Endodermal cell (in vitro differentiated cells): ENCODE data around the gene ARAP2. TPM values are rescaled to one million over a fixed set of nuclear protein-coding genes. Genes with fewer than 3 reads are reported as not detected.

Experiments used
- DNase-seq: peaks from one replicate; pipeline ENCODE4 v3.0.0-alpha.2; 2017
- H3K27ac ChIP-seq: 2 replicates; pipeline ENCODE4 v1.5.1; 2013; ENCODE audit warnings: mild to moderate bottlenecking, low read depth, low read length, moderate library complexity
- H3K27me3 ChIP-seq: 2 replicates; pipeline ENCODE4 v1.6.1; 2013; ENCODE audit warnings: mild to moderate bottlenecking, low read length, moderate library complexity; ENCODE audit not compliant: insufficient read depth, control insufficient read depth, poor library complexity, severe bottlenecking
- H3K36me3 ChIP-seq: 2 replicates; pipeline ENCODE4 v1.7.0; 2013; ENCODE audit warnings: mild to moderate bottlenecking, low read length, moderate library complexity; ENCODE audit not compliant: control insufficient read depth, insufficient read depth
- H3K4me1 ChIP-seq: one replicate; pipeline ENCODE4 v1.7.0; 2013; ENCODE audit warnings: low read length; ENCODE audit not compliant: control insufficient read depth, insufficient read depth
- H3K4me3 ChIP-seq: 2 replicates; pipeline ENCODE4 v1.5.1; 2013; ENCODE audit warnings: mild to moderate bottlenecking, low read length, moderate library complexity
- H3K9ac ChIP-seq: 2 replicates; pipeline ENCODE4 v1.6.1; 2013; ENCODE audit warnings: mild to moderate bottlenecking, low read length, moderate library complexity; ENCODE audit not compliant: poor library complexity, severe bottlenecking; ENCODE audit errors: extremely low read depth
- H3K9me3 ChIP-seq: 2 replicates; pipeline ENCODE4 v1.6.1; 2013; ENCODE audit warnings: mild to moderate bottlenecking, low read length, moderate library complexity; ENCODE audit not compliant: control insufficient read depth
- H3K27ac Mint-ChIP-seq: 2 replicates; pipeline ENCODE4 v1.8.0; 2020; ENCODE audit warnings: mixed read lengths
- H3K27me3 Mint-ChIP-seq: 2 replicates; pipeline ENCODE4 v1.8.0; 2021; ENCODE audit warnings: mild to moderate bottlenecking, mixed read lengths; ENCODE audit not compliant: insufficient read depth
- H3K36me3 Mint-ChIP-seq: 2 replicates; pipeline ENCODE4 v1.8.0; 2020; ENCODE audit warnings: low read depth, mixed read lengths
- H3K4me1 Mint-ChIP-seq: 2 replicates; pipeline ENCODE4 v1.8.0; 2020; ENCODE audit warnings: mixed read lengths
- H3K4me3 Mint-ChIP-seq: 2 replicates; pipeline ENCODE4 v1.8.0; 2020; ENCODE audit warnings: mild to moderate bottlenecking, moderate library complexity, mixed read lengths
- H3K9me3 Mint-ChIP-seq: 2 replicates; pipeline ENCODE4 v1.8.0; 2020; ENCODE audit warnings: mild to moderate bottlenecking, mixed read lengths
- CTCF ChIP-seq: fragments of 200-600 bp; sonication (generic); conservative IDR thresholded peaks from 2 replicates; pipeline ENCODE4 v1.5.0; 2021; ENCODE audit warnings: antibody characterized with exemption, mild to moderate bottlenecking
- WGBS, 2 experiments: methylation state at CpG; one replicate each; pipeline versions ENCODE4 v1.1.5 to v1.1.7; 2013; ENCODE audit warnings: missing lambda C conversion rate in 2 of 2, mixed read lengths in 1 of 2; ENCODE audit not compliant: insufficient coverage in 1 of 2, insufficient read length in 1 of 2; 5-methylcytosine and 5-hydroxymethylcytosine counted together
- total RNA-seq, 2 donors: library from RNA; stranded (reverse); fragmentation: NEBNext Ultra II Directional in 1 of 2; extraction: Animal tissue kit (Norgen Biotek cat#: 25700) in 1 of 2; gene quantifications; 2 replicates in 1 of 2; 3 replicates in 1 of 2; pipeline ENCODE4 v1.2.1, GENCODE V29; 2021

The ARAP2 gene
- total RNA-seq, 2 donors from 2014 or later: 2.2 to 5.5 TPM

- H3K4me3 ChIP-seq: no peak overlapping the region
- H3K9me3 ChIP-seq: no peaks in the 10 kb centered on the region
- Mint-ChIP-seq H3K27ac (no peak overlapping the region), H3K4me1 (peaks cover 3% of the 10 kb centered on the region), H3K9me3 (no peaks in the 10 kb centered on the region), H3K4me3 (no peak overlapping the region), H3K27me3 (no peaks in the 10 kb centered on the region), H3K36me3 (no peaks in the 10 kb centered on the region)
- no peaks in the 10 kb centered on the region for H3K4me1 ChIP-seq
- no peaks in the 10 kb centered on the region for H3K36me3 ChIP-seq
- 87% methylated on average over 2 to 3 of the region's 3 CpGs for WGBS, 2 experiments
- no peak overlapping the region for H3K27ac ChIP-seq
- TF ChIP-seq CTCF: no peak
- H3K9ac ChIP-seq: no peak overlapping the region
- no peaks in the 10 kb centered on the region for H3K27me3 ChIP-seq
- no peak for DNase-seq
Observed at GRCh38 chr4:36189511-36190226, 54.6 kb downstream of the ARAP2 start.

- no peaks in the 10 kb centered on the region for H3K9me3 Mint-ChIP-seq
- DNase-seq: peak; percentile 70
- TF ChIP-seq CTCF: peak; percentile 90
Observed at GRCh38 chr4:36187723-36188333, 56.5 kb downstream of the ARAP2 start.

GRCh38 chr4:36183665-36184393, 60.5 kb downstream of the ARAP2 start:
- Histone ChIP-seq H3K4me1 (peaks cover 2% of the 10 kb centered on the region), H3K9me3 (no peaks in the 10 kb centered on the region), H3K27me3 (no peaks in the 10 kb centered on the region), H3K9ac (no peak overlapping the region), H3K27ac (no peak overlapping the region), H3K4me3 (no peak overlapping the region), H3K36me3 (no peaks in the 10 kb centered on the region)
- Mint-ChIP-seq H3K27me3 (no peaks in the 10 kb centered on the region), H3K4me1 (peaks cover 14% of the 10 kb centered on the region), H3K27ac (no peak overlapping the region), H3K9me3 (no peaks in the 10 kb centered on the region), H3K4me3 (no peak overlapping the region), H3K36me3 (no peaks in the 10 kb centered on the region)
- WGBS, 2 experiments: 47 to 60% methylated on average over 1 to 3 of the region's 5 CpGs
- DNase-seq: no peak
- no peak for TF ChIP-seq CTCF

More at GRCh38 chr4:36187723-36188333, 56.5 kb downstream of the ARAP2 start:
- no peak overlapping the region for H3K4me3 ChIP-seq
- Mint-ChIP-seq H3K4me1 (peaks cover 14% of the 10 kb centered on the region), H3K27me3 (no peaks in the 10 kb centered on the region), H3K27ac (no peak overlapping the region), H3K36me3 (no peaks in the 10 kb centered on the region), H3K4me3 (no peak overlapping the region)
- H3K27ac ChIP-seq: no peak overlapping the region
- no peaks in the 10 kb centered on the region for H3K9me3 ChIP-seq
- H3K4me1 ChIP-seq: peaks cover 2% of the 10 kb centered on the region
- no peak overlapping the region for H3K9ac ChIP-seq
- no peaks in the 10 kb centered on the region for H3K36me3 ChIP-seq
- H3K27me3 ChIP-seq: no peaks in the 10 kb centered on the region
- WGBS, 2 experiments: 68 to 69% methylated on average over 3 to 4 of the region's 4 CpGs
